Duodenal mucosa (tissue), 2 donors: ENCODE results near the gene MFSD1.

Source experiments
- H3K27ac ChIP-seq: one replicate; pipeline ENCODE4 v1.7.0; 2013; ENCODE audit warnings: low read depth, low read length
- H3K27me3 ChIP-seq, 2 donors: one replicate each; pipeline ENCODE4 v1.7.0; 2013; ENCODE audit warnings: low read length in 2 of 2, control low read depth in 1 of 2; ENCODE audit not compliant: insufficient read depth in 2 of 2, control insufficient read depth in 1 of 2
- H3K36me3 ChIP-seq, 2 donors: one replicate each; pipeline ENCODE4 v1.7.0; 2013; ENCODE audit warnings: low read length in 2 of 2, control low read depth in 1 of 2; ENCODE audit not compliant: insufficient read depth in 2 of 2, control insufficient read depth in 1 of 2
- H3K4me1 ChIP-seq, 2 donors: one replicate each; pipeline ENCODE4 v1.7.0; 2013; ENCODE audit warnings: low read length in 2 of 2, control low read depth in 1 of 2; ENCODE audit not compliant: insufficient read depth in 2 of 2, control insufficient read depth in 1 of 2
- H3K4me3 ChIP-seq, 2 donors: one replicate each; pipeline ENCODE4 v1.7.0; 2013; ENCODE audit warnings: low read length in 2 of 2, low read depth in 1 of 2
- H3K9ac ChIP-seq, 2 donors: one replicate each; pipeline ENCODE4 v1.7.0; 2013; ENCODE audit warnings: low read length in 2 of 2, low read depth in 1 of 2
- H3K9me3 ChIP-seq, 2 donors: one replicate each; pipeline ENCODE4 v1.7.0; 2013; ENCODE audit warnings: low read length in 2 of 2, control low read depth in 1 of 2; ENCODE audit not compliant: control insufficient read depth in 1 of 2

Gene MFSD1

DNA sequence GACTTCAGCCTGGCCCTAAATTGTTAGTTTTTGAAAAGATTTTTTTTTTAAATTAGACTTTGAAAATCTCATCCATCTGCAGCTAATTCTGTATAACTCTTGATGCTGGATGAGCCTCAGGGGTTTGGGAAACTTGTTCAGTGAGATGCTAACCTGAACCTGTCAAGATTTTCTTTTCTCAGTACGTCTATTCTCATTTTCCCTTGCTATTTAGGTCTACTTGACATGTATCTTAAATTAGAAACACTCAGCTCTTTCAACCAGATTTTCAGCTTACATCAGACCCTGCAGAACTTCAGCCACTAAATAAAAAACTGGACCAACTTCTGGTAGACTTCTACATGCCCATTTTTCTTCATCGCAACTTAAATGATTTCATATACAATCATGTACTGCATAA, 61.4 kb downstream of the MFSD1 start:
- no peaks in the 10 kb centered on the region for H3K4me1 ChIP-seq
- H3K36me3 ChIP-seq = no peaks in the 10 kb centered on the region
- H3K27me3 ChIP-seq = no peaks in the 10 kb centered on the region
- H3K4me3 ChIP-seq = no peak overlapping the region
- H3K27ac ChIP-seq = no peak overlapping the region
- H3K9ac ChIP-seq = no peak overlapping the region
- H3K9me3 ChIP-seq = no peaks in the 10 kb centered on the region

DNA sequence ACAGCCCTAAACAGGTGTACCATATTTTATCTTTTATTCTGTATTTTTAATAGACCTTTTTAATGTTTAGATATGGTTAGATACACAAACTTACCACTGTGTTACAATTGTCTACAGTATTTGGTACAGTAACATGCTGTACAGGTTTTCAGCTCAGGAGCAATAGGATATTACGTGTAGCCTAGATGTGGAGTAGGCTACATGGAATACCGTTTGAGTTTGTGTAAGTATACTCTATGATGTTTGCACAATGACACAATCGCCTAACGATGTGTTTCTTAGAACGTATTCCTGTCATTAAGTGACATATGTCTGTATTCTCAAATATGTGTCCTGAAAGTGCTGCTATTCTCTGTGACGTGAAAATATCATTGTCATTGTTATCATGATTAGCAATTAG, 62.6 kb downstream of the MFSD1 start:
- Histone ChIP-seq H3K36me3 (no peaks in the 10 kb centered on the region), H3K27me3 (no peaks in the 10 kb centered on the region), H3K4me3 (no peak overlapping the region), H3K9me3 (no peaks in the 10 kb centered on the region), H3K27ac (no peak overlapping the region), H3K9ac (no peak overlapping the region), H3K4me1 (no peaks in the 10 kb centered on the region)

DNA sequence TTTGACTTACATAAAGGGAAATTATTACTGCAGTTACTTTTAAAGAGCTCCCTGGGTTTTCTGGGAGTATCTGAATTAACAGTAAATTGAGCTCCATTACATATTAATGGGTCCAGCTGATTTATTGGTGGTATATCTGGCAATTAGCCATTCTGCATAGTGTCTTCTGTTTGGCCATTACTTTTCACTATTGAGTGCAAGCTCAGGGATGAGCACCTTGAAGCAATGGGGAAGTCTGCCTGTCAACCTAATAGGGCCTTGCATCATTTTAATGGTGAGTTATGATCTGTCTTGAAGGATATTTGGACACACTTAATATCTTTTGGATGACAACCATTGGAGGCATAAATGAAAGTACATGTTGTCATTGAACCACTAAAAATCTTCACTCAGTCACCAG, 73.8 kb downstream of the MFSD1 start:
- H3K36me3 ChIP-seq = no peaks in the 10 kb centered on the region
- no peak overlapping the region for H3K9ac ChIP-seq
- H3K27me3 ChIP-seq = no peaks in the 10 kb centered on the region
- no peak overlapping the region for H3K27ac ChIP-seq
- no peak overlapping the region for H3K4me3 ChIP-seq
- no peaks in the 10 kb centered on the region for H3K4me1 ChIP-seq
- H3K9me3 ChIP-seq = no peaks in the 10 kb centered on the region
